HCT116 (cell line): ENCODE data around the gene GLP2R.

Experiments used
- ELF1 ChIP-seq: IDR thresholded peaks from 2 replicates; pipeline ENCODE4 v1.6.1; 2012; ENCODE audit warnings: low read depth, borderline replicate concordance
- EZH2 ChIP-seq: fragments of 200-600 bp; sonication (generic); IDR thresholded peaks from 2 replicates; pipeline ENCODE4 v1.6.1; 2017; ENCODE audit warnings: antibody characterized with exemption, mixed run types
- EZH2phosphoT487 ChIP-seq: fragments of 200-600 bp; IDR thresholded peaks from 2 replicates; pipeline ENCODE4 v1.6.1; 2018; ENCODE audit warnings: antibody characterized with exemption, borderline replicate concordance
- FOSL1 ChIP-seq: IDR thresholded peaks from 2 replicates; pipeline ENCODE4 v1.6.1; 2012; ENCODE audit warnings: low read depth
- POLR2A ChIP-seq: IDR thresholded peaks from 2 replicates; pipeline ENCODE4 v1.7.0; 2011; ENCODE audit warnings: borderline replicate concordance; ENCODE audit not compliant: insufficient read depth, insufficient read length; ENCODE audit errors: extremely low read depth
- POLR2AphosphoS5 ChIP-seq: IDR thresholded peaks from 2 replicates; pipeline ENCODE4 v1.6.1; 2011; ENCODE audit warnings: mild to moderate bottlenecking, low read depth, low read length, moderate library complexity
- RAD21 ChIP-seq: IDR thresholded peaks from 2 replicates; pipeline ENCODE4 v1.6.1; 2012; ENCODE audit warnings: low read depth, mild to moderate bottlenecking
- TCF7L2 ChIP-seq: IDR thresholded peaks from 2 replicates; pipeline ENCODE4 v1.7.0; 2011; ENCODE audit warnings: borderline replicate concordance, inconsistent platforms; ENCODE audit not compliant: insufficient read depth, insufficient read length; ENCODE audit errors: extremely low read depth
- YY1 ChIP-seq: IDR thresholded peaks from 2 replicates; pipeline ENCODE4 v1.6.1; 2011; ENCODE audit warnings: low read length, low read depth, moderate library complexity, mild to moderate bottlenecking; ENCODE audit not compliant: insufficient replicate concordance; ENCODE audit errors: extremely low read depth
- ZNF274 ChIP-seq: fragments of 200-500 bp; sonication (Bioruptor generic); IDR thresholded peaks from 2 replicates; pipeline ENCODE4 v1.6.1; 2014; ENCODE audit warnings: mild to moderate bottlenecking, low read depth, low read length, inconsistent platforms
- TF ChIP-seq, protein P1 (sequence below), 3 experiments: fragments of 200-600 bp in 1 of 3; sonication (generic) in 1 of 3; IDR thresholded peaks in 2 of 3; conservative IDR thresholded peaks in 1 of 3; 2 replicates each; pipeline ENCODE4 v1.5.1; 2012 to 2017; ENCODE audit warnings: low read depth in 2 of 3, low read length in 2 of 3, antibody characterized with exemption in 1 of 3, borderline replicate concordance in 1 of 3, control low read depth in 1 of 3, mild to moderate bottlenecking in 1 of 3, mixed read lengths in 1 of 3, mixed run types in 1 of 3, moderate library complexity in 1 of 3; ENCODE audit not compliant: insufficient read depth in 1 of 3
- TF ChIP-seq, protein P2 (sequence below): IDR thresholded peaks from 2 replicates; pipeline ENCODE4 v1.6.1; 2012; ENCODE audit warnings: low read depth
- TF ChIP-seq, protein P3 (sequence below): IDR thresholded peaks from 2 replicates; pipeline ENCODE4 v1.6.1; 2011; ENCODE audit warnings: mild to moderate bottlenecking, low read length, moderate library complexity; ENCODE audit not compliant: insufficient replicate concordance; ENCODE audit errors: extremely low read depth

DNA sequence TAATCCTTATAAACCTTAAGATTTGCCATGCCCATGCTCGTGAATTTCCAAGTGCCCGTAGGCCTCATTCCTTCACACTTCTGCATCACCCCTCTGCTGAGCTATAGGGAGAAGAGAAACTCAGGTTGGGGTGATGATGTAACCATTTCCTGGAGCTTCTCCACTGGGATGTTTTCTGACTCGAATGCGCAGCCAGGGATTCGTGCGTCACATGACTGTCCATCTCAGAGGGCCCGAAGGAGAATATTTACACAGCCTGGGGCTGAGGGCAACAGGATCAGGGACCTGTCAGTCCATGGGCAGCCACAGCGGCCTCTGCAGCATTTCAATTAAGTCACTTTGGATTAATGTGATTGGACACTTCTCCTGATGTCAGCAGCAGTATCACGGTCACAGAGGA, 12.6 kb upstream of the GLP2R start:
- TF ChIP-seq POLR2AphosphoS5 (no peak), POLR2A (no peak), RAD21 (no peak), EZH2 (no peak), FOSL1 (no peak), TCF7L2 (no peak), EZH2phosphoT487 (no peak), ZNF274 (no peak), ELF1 (no peak), YY1 (no peak)
- TF ChIP-seq, protein P1, sequence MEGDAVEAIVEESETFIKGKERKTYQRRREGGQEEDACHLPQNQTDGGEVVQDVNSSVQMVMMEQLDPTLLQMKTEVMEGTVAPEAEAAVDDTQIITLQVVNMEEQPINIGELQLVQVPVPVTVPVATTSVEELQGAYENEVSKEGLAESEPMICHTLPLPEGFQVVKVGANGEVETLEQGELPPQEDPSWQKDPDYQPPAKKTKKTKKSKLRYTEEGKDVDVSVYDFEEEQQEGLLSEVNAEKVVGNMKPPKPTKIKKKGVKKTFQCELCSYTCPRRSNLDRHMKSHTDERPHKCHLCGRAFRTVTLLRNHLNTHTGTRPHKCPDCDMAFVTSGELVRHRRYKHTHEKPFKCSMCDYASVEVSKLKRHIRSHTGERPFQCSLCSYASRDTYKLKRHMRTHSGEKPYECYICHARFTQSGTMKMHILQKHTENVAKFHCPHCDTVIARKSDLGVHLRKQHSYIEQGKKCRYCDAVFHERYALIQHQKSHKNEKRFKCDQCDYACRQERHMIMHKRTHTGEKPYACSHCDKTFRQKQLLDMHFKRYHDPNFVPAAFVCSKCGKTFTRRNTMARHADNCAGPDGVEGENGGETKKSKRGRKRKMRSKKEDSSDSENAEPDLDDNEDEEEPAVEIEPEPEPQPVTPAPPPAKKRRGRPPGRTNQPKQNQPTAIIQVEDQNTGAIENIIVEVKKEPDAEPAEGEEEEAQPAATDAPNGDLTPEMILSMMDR (IDR thresholded peaks at IDR 0.05 in 2 of 3, conservative IDR thresholded peaks at IDR 0.05 in 1 of 3; ENCODE audit: borderline replicate concordance in 1 of 3, insufficient read depth in 1 of 3, low read depth in 2 of 3, low read length in 2 of 3), result no peak
- TF ChIP-seq, protein P2, sequence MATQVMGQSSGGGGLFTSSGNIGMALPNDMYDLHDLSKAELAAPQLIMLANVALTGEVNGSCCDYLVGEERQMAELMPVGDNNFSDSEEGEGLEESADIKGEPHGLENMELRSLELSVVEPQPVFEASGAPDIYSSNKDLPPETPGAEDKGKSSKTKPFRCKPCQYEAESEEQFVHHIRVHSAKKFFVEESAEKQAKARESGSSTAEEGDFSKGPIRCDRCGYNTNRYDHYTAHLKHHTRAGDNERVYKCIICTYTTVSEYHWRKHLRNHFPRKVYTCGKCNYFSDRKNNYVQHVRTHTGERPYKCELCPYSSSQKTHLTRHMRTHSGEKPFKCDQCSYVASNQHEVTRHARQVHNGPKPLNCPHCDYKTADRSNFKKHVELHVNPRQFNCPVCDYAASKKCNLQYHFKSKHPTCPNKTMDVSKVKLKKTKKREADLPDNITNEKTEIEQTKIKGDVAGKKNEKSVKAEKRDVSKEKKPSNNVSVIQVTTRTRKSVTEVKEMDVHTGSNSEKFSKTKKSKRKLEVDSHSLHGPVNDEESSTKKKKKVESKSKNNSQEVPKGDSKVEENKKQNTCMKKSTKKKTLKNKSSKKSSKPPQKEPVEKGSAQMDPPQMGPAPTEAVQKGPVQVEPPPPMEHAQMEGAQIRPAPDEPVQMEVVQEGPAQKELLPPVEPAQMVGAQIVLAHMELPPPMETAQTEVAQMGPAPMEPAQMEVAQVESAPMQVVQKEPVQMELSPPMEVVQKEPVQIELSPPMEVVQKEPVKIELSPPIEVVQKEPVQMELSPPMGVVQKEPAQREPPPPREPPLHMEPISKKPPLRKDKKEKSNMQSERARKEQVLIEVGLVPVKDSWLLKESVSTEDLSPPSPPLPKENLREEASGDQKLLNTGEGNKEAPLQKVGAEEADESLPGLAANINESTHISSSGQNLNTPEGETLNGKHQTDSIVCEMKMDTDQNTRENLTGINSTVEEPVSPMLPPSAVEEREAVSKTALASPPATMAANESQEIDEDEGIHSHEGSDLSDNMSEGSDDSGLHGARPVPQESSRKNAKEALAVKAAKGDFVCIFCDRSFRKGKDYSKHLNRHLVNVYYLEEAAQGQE, result no peak
- TF ChIP-seq, protein P3, sequence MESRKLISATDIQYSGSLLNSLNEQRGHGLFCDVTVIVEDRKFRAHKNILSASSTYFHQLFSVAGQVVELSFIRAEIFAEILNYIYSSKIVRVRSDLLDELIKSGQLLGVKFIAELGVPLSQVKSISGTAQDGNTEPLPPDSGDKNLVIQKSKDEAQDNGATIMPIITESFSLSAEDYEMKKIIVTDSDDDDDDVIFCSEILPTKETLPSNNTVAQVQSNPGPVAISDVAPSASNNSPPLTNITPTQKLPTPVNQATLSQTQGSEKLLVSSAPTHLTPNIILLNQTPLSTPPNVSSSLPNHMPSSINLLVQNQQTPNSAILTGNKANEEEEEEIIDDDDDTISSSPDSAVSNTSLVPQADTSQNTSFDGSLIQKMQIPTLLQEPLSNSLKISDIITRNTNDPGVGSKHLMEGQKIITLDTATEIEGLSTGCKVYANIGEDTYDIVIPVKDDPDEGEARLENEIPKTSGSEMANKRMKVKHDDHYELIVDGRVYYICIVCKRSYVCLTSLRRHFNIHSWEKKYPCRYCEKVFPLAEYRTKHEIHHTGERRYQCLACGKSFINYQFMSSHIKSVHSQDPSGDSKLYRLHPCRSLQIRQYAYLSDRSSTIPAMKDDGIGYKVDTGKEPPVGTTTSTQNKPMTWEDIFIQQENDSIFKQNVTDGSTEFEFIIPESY, result no peak
